MM.1S (cell line): ENCODE results near the gene MYL10.

Experiments
- DNase-seq: peaks from one replicate; pipeline ENCODE4 v3.0.0-alpha.2; 2015
- H2AFZ ChIP-seq: fragments of 300-600 bp; sonication (generic); 2 replicates; pipeline ENCODE4 v1.6.0; 2016; ENCODE audit warnings: antibody characterized with exemption, low read length
- H3F3A ChIP-seq: fragments of 300-600 bp; sonication (generic); 2 replicates; pipeline ENCODE4 v1.6.1; 2016; ENCODE audit warnings: mild to moderate bottlenecking, antibody characterized with exemption, low read length, moderate library complexity, mixed read lengths; ENCODE audit not compliant: insufficient read depth
- H3K27ac ChIP-seq: fragments of 300-600 bp; sonication (generic); 2 replicates; pipeline ENCODE4 v1.5.1; 2016; ENCODE audit warnings: mild to moderate bottlenecking, low read length
- H3K27me3 ChIP-seq: fragments of 300-600 bp; sonication (generic); replicated peaks from 2 replicates; pipeline ENCODE4 v1.6.0; 2016; ENCODE audit warnings: low read length; ENCODE audit not compliant: insufficient read depth
- H3K36me3 ChIP-seq: fragments of 300-600 bp; sonication (generic); replicated peaks from 2 replicates; pipeline ENCODE4 v1.6.1; 2016; ENCODE audit warnings: mild to moderate bottlenecking, low read length, mixed read lengths; ENCODE audit not compliant: insufficient read depth
- H3K4me1 ChIP-seq: fragments of 300-600 bp; sonication (generic); 2 replicates; pipeline ENCODE4 v1.6.1; 2016; ENCODE audit warnings: low read length, mixed read lengths
- H3K4me2 ChIP-seq: fragments of 300-600 bp; sonication (generic); 2 replicates; pipeline ENCODE4 v1.6.0; 2016; ENCODE audit warnings: low read depth, low read length
- H3K4me3 ChIP-seq: fragments of 300-600 bp; sonication (generic); 2 replicates; pipeline ENCODE4 v1.5.1; 2016; ENCODE audit warnings: low read length, mixed read lengths
- H3K79me2 ChIP-seq: fragments of 300-600 bp; sonication (generic); 2 replicates; pipeline ENCODE4 v1.6.1; 2016; ENCODE audit warnings: mixed run types, low read length, mixed read lengths
- H3K9ac ChIP-seq: fragments of 300-600 bp; sonication (generic); 2 replicates; pipeline ENCODE4 v1.6.1; 2016; ENCODE audit warnings: low read length, mixed read lengths
- H3K9me2 ChIP-seq: fragments of 300-600 bp; sonication (generic); replicated peaks from 2 replicates; pipeline ENCODE4 v1.6.1; 2016; ENCODE audit warnings: mild to moderate bottlenecking, low read length, mixed read lengths; ENCODE audit not compliant: insufficient read depth
- H3K9me3 ChIP-seq: fragments of 300-600 bp; sonication (generic); replicated peaks from 2 replicates; pipeline ENCODE4 v1.6.1; 2016; ENCODE audit warnings: mild to moderate bottlenecking, low read length, mixed read lengths; ENCODE audit not compliant: insufficient read depth
- H4K20me1 ChIP-seq: fragments of 300-600 bp; sonication (generic); 2 replicates; pipeline ENCODE4 v1.6.1; 2016; ENCODE audit warnings: mild to moderate bottlenecking, low read length, moderate library complexity, mixed read lengths; ENCODE audit not compliant: insufficient read depth
- CTCF ChIP-seq: fragments of 300-600 bp; sonication (generic); IDR thresholded peaks from 2 replicates; pipeline ENCODE4 v1.5.1; 2016; ENCODE audit warnings: antibody characterized with exemption, low read length, mixed read lengths
- EZH2 ChIP-seq: fragments of 300-600 bp; sonication (generic); optimal IDR thresholded peaks from 2 replicates; pipeline ENCODE3; 2017; ENCODE audit warnings: low read depth, mild to moderate bottlenecking, antibody characterized with exemption, low read length, mixed read lengths
- EZH2phosphoT487 ChIP-seq: fragments of 300-600 bp; sonication (generic); IDR thresholded peaks from 2 replicates; pipeline ENCODE4 v1.6.1; 2018; ENCODE audit warnings: antibody characterized with exemption, low read length

MYL10 gene

GRCh38 chr7:101598986-101599771 is 29.9 kb downstream of the MYL10 start:
- H3K4me2 ChIP-seq, result no peak overlapping the region
- H4K20me1 ChIP-seq, result no peaks in the 10 kb centered on the region
- no peak overlapping the region for H2AFZ ChIP-seq
- H3K27ac ChIP-seq, result no peak overlapping the region
- TF ChIP-seq CTCF, result no peak
- TF ChIP-seq EZH2phosphoT487, result no peak
- no peak for TF ChIP-seq EZH2
- H3K4me3 ChIP-seq, result no peak overlapping the region
- H3F3A ChIP-seq, result no peaks in the 10 kb centered on the region
- no peaks in the 10 kb centered on the region for H3K4me1 ChIP-seq
- no peaks in the 10 kb centered on the region for H3K36me3 ChIP-seq
- H3K79me2 ChIP-seq, result no peaks in the 10 kb centered on the region
- no peaks in the 10 kb centered on the region for H3K9me3 ChIP-seq
- H3K27me3 ChIP-seq, result peaks cover 6% of the 10 kb centered on the region
- H3K9ac ChIP-seq, result no peak overlapping the region
- H3K9me2 ChIP-seq, result no peaks in the 10 kb centered on the region
- no peak for DNase-seq

DNA sequence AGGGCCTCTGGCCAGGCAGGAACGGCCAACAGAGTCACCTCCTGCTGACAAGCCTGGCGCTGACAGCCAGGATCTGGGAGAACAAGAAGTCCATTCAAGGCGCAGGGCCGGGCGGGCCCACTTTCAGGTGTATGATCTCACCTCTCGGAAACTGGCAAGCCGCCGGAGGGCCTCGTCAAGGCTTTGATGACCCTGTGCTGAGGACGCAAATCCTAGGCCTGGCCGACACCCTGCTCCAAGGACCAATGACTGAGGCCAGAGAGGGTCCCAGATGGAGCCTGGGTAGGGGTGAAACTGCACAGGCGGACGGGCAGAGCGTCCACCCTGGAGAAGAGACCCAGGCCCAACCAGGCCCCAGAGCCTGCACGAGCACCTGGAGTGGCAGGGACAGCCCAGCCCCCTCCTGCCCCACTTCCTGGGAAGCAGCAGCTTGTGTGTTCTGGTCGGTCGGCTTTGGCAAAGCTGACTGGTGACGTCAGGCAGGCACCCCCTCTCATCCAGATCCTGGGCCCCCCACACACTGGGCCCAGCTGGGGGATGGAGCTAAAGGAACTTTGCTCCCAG is 30.6 kb downstream of the MYL10 start:
- H3K4me1 ChIP-seq, result no peaks in the 10 kb centered on the region
- H3K4me2 ChIP-seq, result no peak overlapping the region
- H3K27ac ChIP-seq, result no peak overlapping the region
- no peak overlapping the region for H3K4me3 ChIP-seq
- no peak for DNase-seq
- TF ChIP-seq EZH2phosphoT487 (no peak), CTCF (no peak), EZH2 (no peak)
- H3K9me3 ChIP-seq, result no peaks in the 10 kb centered on the region
- peaks cover 10% of the 10 kb centered on the region for H3K27me3 ChIP-seq
- H2AFZ ChIP-seq, result no peak overlapping the region
- no peaks in the 10 kb centered on the region for H3K9me2 ChIP-seq
- H3K9ac ChIP-seq, result no peak overlapping the region
- no peaks in the 10 kb centered on the region for H3K36me3 ChIP-seq
- H4K20me1 ChIP-seq, result no peaks in the 10 kb centered on the region
- no peaks in the 10 kb centered on the region for H3F3A ChIP-seq
- no peaks in the 10 kb centered on the region for H3K79me2 ChIP-seq

GRCh38 chr7:101597941-101598340 is 31.2 kb downstream of the MYL10 start:
- H3K9me2 ChIP-seq, result no peaks in the 10 kb centered on the region
- no peaks in the 10 kb centered on the region for H3K79me2 ChIP-seq
- no peaks in the 10 kb centered on the region for H3K4me1 ChIP-seq
- no peak overlapping the region for H2AFZ ChIP-seq
- no peak for DNase-seq
- H3K36me3 ChIP-seq, result no peaks in the 10 kb centered on the region
- H3K9me3 ChIP-seq, result no peaks in the 10 kb centered on the region
- no peaks in the 10 kb centered on the region for H4K20me1 ChIP-seq
- no peak overlapping the region for H3K9ac ChIP-seq
- H3K4me3 ChIP-seq, result no peak overlapping the region
- TF ChIP-seq EZH2phosphoT487 (no peak), EZH2 (no peak), CTCF (no peak)
- no peak overlapping the region for H3K4me2 ChIP-seq
- no peaks in the 10 kb centered on the region for H3F3A ChIP-seq
- peaks cover 13% of the 10 kb centered on the region for H3K27me3 ChIP-seq
- no peak overlapping the region for H3K27ac ChIP-seq
